ENCODE data around the gene LTA. TPM values are rescaled to one million over a fixed set of nuclear protein-coding genes. Genes with fewer than 3 reads are reported as not detected.

The LTA gene
- under 1 TPM in 6 of 8 experiments, not detected in 2; 0.11 to 0.76 (median 0.41) TPM for total RNA-seq

DNA sequence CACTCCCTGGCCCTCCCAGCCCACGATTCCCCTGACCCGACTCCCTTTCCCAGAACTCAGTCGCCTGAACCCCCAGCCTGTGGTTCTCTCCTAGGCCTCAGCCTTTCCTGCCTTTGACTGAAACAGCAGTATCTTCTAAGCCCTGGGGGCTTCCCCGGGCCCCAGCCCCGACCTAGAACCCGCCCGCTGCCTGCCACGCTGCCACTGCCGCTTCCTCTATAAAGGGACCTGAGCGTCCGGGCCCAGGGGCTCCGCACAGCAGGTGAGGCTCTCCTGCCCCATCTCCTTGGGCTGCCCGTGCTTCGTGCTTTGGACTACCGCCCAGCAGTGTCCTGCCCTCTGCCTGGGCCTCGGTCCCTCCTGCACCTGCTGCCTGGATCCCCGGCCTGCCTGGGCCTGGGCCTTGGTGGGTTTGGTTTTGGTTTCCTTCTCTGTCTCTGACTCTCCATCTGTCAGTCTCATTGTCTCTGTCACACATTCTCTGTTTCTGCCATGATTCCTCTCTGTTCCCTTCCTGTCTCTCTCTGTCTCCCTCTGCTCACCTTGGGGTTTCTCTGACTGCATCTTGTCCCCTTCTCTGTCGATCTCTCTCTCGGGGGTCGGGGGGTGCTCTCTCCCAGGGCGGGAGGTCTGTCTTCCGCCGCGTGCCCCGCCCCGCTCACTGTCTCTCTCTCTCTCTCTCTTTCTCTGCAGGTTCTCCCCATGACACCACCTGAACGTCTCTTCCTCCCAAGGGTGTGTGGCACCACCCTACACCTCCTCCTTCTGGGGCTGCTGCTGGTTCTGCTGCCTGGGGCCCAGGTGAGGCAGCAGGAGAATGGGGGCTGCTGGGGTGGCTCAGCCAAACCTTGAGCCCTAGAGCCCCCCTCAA is at the start of gene LTA:
Gene LTA, plus strand, starts transcription at position 249 of the 871 bp plus-strand sequence. Its CDS starts 454 bp downstream, at position 703.
- WGBS, 10 experiments = 50 to 93% (median 73%) methylated on average over 2 to 10 of the region's 27 CpGs; no CpG with 5 or more reads in 3 of the 10 experiments
- Histone ChIP-seq H3K4me3 (no peak within 1 kb of the TSS), H3K27ac (no peak within 1 kb of the TSS), H3K4me1 (replicated peaks in 1 of 2) (no peaks in the 10 kb centered on the region)
- no peak for ATAC-seq (replicated peaks in 6 of 8)
- in situ Hi-C loops (cut with MboI; ENCODE audit: low pct_unique_long_range_greater_than_20kb in 2 of 9, low sequenced_read_pairs in 9 of 9, unreplicated experiment in 9 of 9) = no loop called here

GRCh38 chr6:31525553-31525931 is 46.5 kb upstream of the LTA start:
- 68 to 100% (median 78%) methylated on average over 1 to 8 of the region's 8 CpGs; no CpG with 5 or more reads in 3 of the 10 experiments for WGBS, 10 experiments
- ATAC-seq (replicated peaks in 6 of 8) = no peak
- H3K27ac ChIP-seq = no peak overlapping the region
- H3K4me1 ChIP-seq (replicated peaks in 1 of 2) = no peaks in the 10 kb centered on the region
- in situ Hi-C loops (cut with MboI; ENCODE audit: low pct_unique_long_range_greater_than_20kb in 2 of 9, low sequenced_read_pairs in 9 of 9, unreplicated experiment in 9 of 9) = loop anchor here in 1 of 9 experiments (25.0 kb wide), 1 partner anchor 662 kb away; the partner anchor contains the start of genes AGER, AGPAT1, GPSM3 and PBX2
- H3K4me3 ChIP-seq = no peak overlapping the region

DNA sequence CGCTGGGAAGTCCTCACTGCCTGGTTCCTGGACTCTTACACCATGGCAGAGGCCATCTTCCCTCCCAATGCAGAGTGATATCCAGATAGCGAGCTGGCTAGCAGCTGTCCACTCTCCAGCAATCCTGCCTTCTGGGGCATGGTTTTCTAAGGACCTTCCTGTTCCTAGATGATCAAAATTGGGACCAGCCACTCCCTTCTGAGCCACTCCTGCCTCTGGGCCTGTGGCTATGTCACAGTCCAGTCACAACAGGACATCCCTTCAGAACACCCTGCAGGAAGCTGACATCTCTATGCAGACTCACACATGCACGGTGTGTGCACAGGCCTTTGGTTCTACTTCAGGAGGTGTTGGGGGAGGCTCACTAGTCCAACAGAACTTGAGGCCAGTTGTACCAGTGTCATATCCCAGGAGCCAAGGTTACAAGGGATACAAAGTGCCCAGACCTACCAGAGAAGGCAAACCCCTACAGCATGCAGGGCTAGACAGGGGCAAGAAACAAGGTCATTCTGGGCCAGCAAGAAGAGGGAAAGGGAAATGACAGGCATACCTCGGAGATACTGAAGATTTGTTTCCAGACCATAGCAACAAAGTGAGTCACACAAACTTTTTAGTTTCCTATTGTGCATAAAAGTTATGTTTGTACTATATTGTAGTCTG is 46.0 kb upstream of the LTA start:
- 46 to 100% (median 77%) methylated on average over 1 to 4 of the region's 4 CpGs; no CpG with 5 or more reads in 1 of the 10 experiments for WGBS, 10 experiments
- H3K4me3 ChIP-seq = no peak overlapping the region
- peak in 6 of 8 experiments; percentile 6 to 28 (median 20) for ATAC-seq (replicated peaks in 6 of 8)
- no peaks in the 10 kb centered on the region for H3K4me1 ChIP-seq (replicated peaks in 1 of 2)
- in situ Hi-C loops (cut with MboI; ENCODE audit: low pct_unique_long_range_greater_than_20kb in 2 of 9, low sequenced_read_pairs in 9 of 9, unreplicated experiment in 9 of 9) = loop anchor here in 1 of 9 experiments (25.0 kb wide), 1 partner anchor 661 kb away; the partner anchor contains the start of genes AGER, AGPAT1, GPSM3 and PBX2
- no peak overlapping the region for H3K27ac ChIP-seq

GRCh38 chr6:31528307-31528777 is 43.7 kb upstream of the LTA start:
- H3K4me1 ChIP-seq (replicated peaks in 1 of 2) = no peaks in the 10 kb centered on the region
- in situ Hi-C loops (cut with MboI; ENCODE audit: low pct_unique_long_range_greater_than_20kb in 2 of 9, low sequenced_read_pairs in 9 of 9, unreplicated experiment in 9 of 9) = loop anchor here in 1 of 9 experiments (25.0 kb wide), 1 partner anchor 659 kb away; the partner anchor contains the start of genes AGER, AGPAT1, GPSM3 and PBX2
- no peak overlapping the region for H3K27ac ChIP-seq
- no peak overlapping the region for H3K4me3 ChIP-seq
- ATAC-seq (replicated peaks in 6 of 8) = peak in 7 of 8 experiments; percentile 2 to 29 (median 10)
- WGBS, 10 experiments = 70 to 100% (median 87%) methylated on average over 1 to 4 of the region's 4 CpGs; no CpG with 5 or more reads in 6 of the 10 experiments

DNA sequence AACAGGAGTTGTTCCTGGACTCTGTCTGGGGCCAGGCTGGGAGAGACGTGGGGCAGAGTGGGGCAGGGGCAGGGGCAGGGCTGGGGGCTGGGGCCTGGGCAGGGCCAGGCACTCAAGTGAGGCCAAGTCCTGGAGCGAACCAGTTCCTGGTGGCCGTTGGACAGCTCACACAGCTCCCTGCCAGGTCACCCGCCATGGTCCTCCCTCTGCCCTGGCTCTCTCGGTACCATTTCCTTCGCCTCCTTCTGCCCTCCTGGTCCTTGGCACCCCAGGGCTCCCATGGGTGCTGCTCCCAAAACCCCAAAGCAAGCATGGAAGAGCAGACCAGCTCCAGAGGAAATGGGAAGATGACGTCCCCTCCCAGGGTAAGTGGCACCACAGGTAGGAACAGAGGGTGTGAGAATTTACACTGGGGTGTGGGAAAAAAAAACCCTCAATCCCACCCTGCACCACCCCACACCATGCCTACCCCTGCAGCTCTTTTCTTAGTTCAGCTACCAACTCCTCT is 43.2 kb upstream of the LTA start, which contains the start of gene MCCD1:
Gene MCCD1, plus strand, starts transcription at position 142 of the 508 bp plus-strand sequence. Its CDS starts 53 bp downstream, at position 195.
- Histone ChIP-seq H3K4me3 (no peak within 1 kb of the TSS), H3K27ac (no peak within 1 kb of the TSS), H3K4me1 (replicated peaks in 1 of 2) (no peaks in the 10 kb centered on the region)
- WGBS, 10 experiments = 100% methylated on average over 1 of the region's 7 CpGs; no CpG with 5 or more reads in 9 of the 10 experiments
- in situ Hi-C loops (cut with MboI; ENCODE audit: low pct_unique_long_range_greater_than_20kb in 2 of 9, low sequenced_read_pairs in 9 of 9, unreplicated experiment in 9 of 9) = loop anchor here in 1 of 9 experiments (25.0 kb wide), 1 partner anchor 658 kb away; the partner anchor contains the start of genes AGER, AGPAT1, GPSM3 and PBX2
- ATAC-seq (replicated peaks in 6 of 8) = peak; percentile 13 to 45 (median 34)

DNA sequence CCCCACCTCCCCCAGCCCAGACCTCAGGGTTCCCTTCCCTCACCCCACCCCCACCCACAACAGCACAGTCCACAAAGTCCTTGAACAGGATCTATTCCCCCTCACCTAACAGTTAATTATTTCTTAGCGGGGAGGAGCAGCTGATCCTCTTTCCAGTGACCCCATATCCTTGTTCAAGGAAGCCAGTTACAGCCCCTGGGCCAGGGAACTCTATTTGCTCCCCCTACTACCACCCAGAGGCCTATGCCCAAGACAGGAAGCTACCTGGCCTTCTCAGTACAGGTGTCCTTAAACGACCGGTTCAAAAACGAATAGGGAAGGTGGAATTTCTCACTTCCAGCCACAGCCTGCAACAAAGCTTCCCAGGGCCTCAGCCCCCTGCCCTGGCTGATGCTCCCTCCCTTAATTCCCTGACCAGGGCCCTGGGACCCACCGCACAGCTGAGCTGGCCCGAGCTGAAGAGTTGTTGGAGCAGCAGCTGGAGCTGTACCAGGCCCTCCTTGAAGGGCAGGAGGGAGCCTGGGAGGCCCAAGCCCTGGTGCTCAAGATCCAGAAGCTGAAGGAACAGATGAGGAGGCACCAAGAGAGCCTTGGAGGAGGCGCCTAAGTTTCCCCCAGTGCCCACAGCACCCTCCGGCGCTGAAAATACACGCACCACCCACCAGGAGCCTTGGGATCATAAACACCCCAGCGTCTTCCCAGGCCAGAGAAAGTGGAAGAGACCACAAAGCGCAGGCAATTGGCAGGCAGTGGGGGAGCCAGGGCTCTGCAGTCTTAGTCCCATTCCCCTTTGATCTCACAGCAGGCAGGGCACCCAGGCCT is 42.5 kb upstream of the LTA start:
- in situ Hi-C loops (cut with MboI; ENCODE audit: low pct_unique_long_range_greater_than_20kb in 2 of 9, low sequenced_read_pairs in 9 of 9, unreplicated experiment in 9 of 9) = loop anchor here in 1 of 9 experiments (25.0 kb wide), 1 partner anchor 658 kb away; the partner anchor contains the start of genes AGER, AGPAT1, GPSM3 and PBX2
- ATAC-seq (replicated peaks in 6 of 8) = peak in 5 of 8 experiments; percentile 4 to 15 (median 8)
- Histone ChIP-seq H3K4me1 (replicated peaks in 1 of 2) (no peaks in the 10 kb centered on the region), H3K4me3 (no peak overlapping the region), H3K27ac (no peak overlapping the region)
- WGBS, 10 experiments = 40 to 83% (median 48%) methylated on average over 1 to 4 of the region's 12 CpGs; no CpG with 5 or more reads in 1 of the 10 experiments

DNA sequence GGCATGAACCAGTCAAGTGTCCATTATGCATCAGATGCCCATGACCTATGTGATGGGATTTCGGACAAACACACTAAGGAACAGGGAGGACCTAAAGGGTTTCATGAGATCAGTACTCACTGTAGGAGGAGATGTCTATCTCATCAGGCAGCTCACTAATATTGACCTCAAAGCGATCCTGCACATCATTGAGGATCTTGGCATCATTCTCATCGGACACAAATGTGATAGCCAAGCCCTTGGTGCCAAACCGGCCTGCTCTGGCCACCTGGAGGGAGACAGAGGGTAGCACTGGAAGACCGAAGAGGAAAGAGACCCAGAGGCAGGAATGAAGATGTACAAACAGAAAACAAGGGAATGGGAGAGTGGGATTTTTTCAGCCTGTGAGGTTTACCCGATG is 41.4 kb upstream of the LTA start:
- Histone ChIP-seq H3K4me3 (no peak overlapping the region), H3K27ac (no peak overlapping the region), H3K4me1 (replicated peaks in 1 of 2) (no peaks in the 10 kb centered on the region)
- in situ Hi-C loops (cut with MboI; ENCODE audit: low pct_unique_long_range_greater_than_20kb in 2 of 9, low sequenced_read_pairs in 9 of 9, unreplicated experiment in 9 of 9) = loop anchor here in 1 of 9 experiments (25.0 kb wide), 1 partner anchor 657 kb away; the partner anchor contains the start of genes AGER, AGPAT1, GPSM3 and PBX2
- WGBS, 10 experiments = 40 to 93% (median 83%) methylated on average over 1 to 6 of the region's 6 CpGs; no CpG with 5 or more reads in 5 of the 10 experiments
- ATAC-seq (replicated peaks in 6 of 8) = no peak

DNA sequence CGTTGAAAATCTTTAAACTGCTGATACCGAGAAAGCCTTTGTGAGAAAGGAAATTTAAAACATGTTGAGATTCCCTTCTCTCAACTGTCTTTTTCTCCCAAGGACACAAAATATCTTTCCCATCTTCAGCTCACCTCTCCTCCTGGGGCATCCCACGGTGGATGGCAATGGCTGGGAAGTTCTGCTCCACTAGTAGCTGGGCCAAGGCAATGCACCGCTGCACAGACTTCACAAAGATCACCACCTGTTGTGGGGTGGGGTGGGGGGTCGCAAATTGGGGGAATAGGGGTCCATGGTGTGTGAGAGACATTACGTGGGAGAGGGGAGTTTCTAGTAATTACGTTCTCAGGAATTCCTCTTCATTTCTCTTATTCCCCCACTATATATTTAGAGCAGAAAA is 40.9 kb upstream of the LTA start:
- no peak for ATAC-seq (replicated peaks in 6 of 8)
- no peak overlapping the region for H3K27ac ChIP-seq
- no peak overlapping the region for H3K4me3 ChIP-seq
- in situ Hi-C loops (cut with MboI; ENCODE audit: low pct_unique_long_range_greater_than_20kb in 2 of 9, low sequenced_read_pairs in 9 of 9, unreplicated experiment in 9 of 9) = loop anchor here in 1 of 9 experiments (25.0 kb wide), 1 partner anchor 656 kb away; the partner anchor contains the start of genes AGER, AGPAT1, GPSM3 and PBX2
- no peaks in the 10 kb centered on the region for H3K4me1 ChIP-seq (replicated peaks in 1 of 2)
- 80 to 100% (median 100%) methylated on average over 1 to 3 of the region's 7 CpGs; no CpG with 5 or more reads in 3 of the 10 experiments for WGBS, 10 experiments

- 74 to 100% (median 90%) methylated on average over 2 to 9 of the region's 9 CpGs; no CpG with 5 or more reads in 1 of the 10 experiments for WGBS, 10 experiments
- in situ Hi-C loops (cut with MboI; ENCODE audit: low pct_unique_long_range_greater_than_20kb in 2 of 9, low sequenced_read_pairs in 9 of 9, unreplicated experiment in 9 of 9) = loop anchor here in 1 of 9 experiments (25.0 kb wide), 1 partner anchor 655 kb away; the partner anchor contains the start of genes AGER, AGPAT1, GPSM3 and PBX2
- ATAC-seq (replicated peaks in 6 of 8) = no peak
- H3K4me1 ChIP-seq (replicated peaks in 1 of 2) = no peaks in the 10 kb centered on the region
- no peak overlapping the region for H3K27ac ChIP-seq
- no peak overlapping the region for H3K4me3 ChIP-seq
Measured at GRCh38 chr6:31531771-31532643, 40.1 kb upstream of the LTA start.

- Histone ChIP-seq H3K27ac (no peak overlapping the region), H3K4me1 (replicated peaks in 1 of 2) (no peaks in the 10 kb centered on the region), H3K4me3 (no peak overlapping the region)
- 50 to 100% (median 83%) methylated on average over 1 to 6 of the region's 9 CpGs; no CpG with 5 or more reads in 2 of the 10 experiments for WGBS, 10 experiments
- ATAC-seq (replicated peaks in 6 of 8) = no peak
- in situ Hi-C loops (cut with MboI; ENCODE audit: low pct_unique_long_range_greater_than_20kb in 2 of 9, low sequenced_read_pairs in 9 of 9, unreplicated experiment in 9 of 9) = loop anchor here in 1 of 9 experiments (25.0 kb wide), 1 partner anchor 654 kb away; the partner anchor contains the start of genes AGER, AGPAT1, GPSM3 and PBX2
Measured at GRCh38 chr6:31532644-31533454, 39.2 kb upstream of the LTA start.

Data from motor neuron (in vitro differentiated cells).